Measurements from ENCODE around the gene PRDM1.

- no peak for TF ChIP-seq CTCF (IDR thresholded peaks at IDR 0.05; ENCODE audit: insufficient read depth, low read depth, low read length)
- TF ChIP-seq EZH2 (IDR thresholded peaks at IDR 0.05; ENCODE audit: insufficient read depth, low read length): no peak
These were observed 659 bp downstream of the PRDM1 start for GRCh38 chr6:106086814-106087175.
